ENCODE data around the gene SEMA4A.
"Not testable (repeated sequence)": the region's sequence is repeated elsewhere in the genome, so short reads cannot be mapped to it uniquely, and the experiment has no call there.

SEMA4A gene

GRCh38 chr1:156198831-156199349 lies 45.5 kb downstream of the SEMA4A start:
- DNase-seq: no peak

DNA sequence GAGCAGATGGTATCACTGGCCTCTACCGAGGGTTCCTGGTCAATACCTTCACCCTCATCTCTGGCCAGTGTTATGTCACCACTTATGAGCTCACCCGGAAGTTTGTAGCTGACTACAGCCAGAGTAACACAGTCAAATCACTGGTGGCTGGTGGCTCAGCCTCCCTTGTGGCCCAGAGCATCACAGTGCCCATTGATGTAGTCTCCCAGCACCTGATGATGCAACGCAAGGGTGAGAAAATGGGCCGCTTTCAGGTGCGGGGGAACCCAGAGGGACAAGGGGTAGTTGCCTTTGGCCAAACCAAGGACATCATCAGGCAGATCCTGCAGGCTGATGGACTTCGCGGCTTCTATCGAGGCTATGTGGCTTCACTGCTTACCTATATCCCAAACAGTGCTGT lies 46.7 kb downstream of the SEMA4A start:
- no peak for DNase-seq

DNA sequence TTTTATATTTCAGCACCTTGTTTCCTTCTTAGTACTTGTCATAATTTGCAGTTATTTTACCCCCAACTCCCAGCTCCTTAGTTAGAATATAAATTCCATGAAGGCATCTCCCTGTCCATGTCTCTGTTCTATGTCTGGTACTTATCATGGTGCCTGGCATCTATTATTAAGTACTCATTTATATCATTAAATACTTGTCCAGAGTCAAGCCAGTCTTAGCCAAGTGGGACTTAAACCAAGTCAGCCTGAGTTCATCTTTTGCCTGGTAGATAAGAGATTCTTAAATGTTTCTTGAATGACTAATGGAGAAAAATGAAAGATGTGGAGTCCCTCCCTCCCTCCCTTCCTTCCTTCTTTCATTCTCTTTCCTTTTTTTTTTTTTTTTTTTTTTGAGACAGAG lies 49.9 kb downstream of the SEMA4A start:
- no peak for DNase-seq

DNA sequence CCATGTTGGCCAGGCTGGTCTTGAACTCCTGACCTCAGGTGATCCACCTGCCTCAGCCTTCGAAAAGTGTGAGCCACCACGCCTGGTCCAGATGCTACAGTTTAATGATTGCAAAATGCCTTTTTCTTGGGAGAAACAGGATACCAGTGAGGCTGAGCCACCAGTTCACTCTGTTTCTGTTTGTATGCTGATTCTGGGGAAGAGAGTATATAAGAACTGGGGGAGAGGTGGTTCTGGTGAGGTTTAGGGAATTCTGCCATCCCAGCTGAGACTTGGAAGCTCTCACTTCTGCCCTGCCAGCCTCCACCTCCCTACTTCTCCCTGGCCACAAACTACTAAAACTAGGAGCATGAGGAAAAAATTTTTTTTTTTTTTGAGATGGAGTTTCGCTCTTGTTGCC lies 51.3 kb downstream of the SEMA4A start:
- no peak for DNase-seq

GRCh38 chr1:156211243-156211642 lies 57.9 kb downstream of the SEMA4A start:
- DNase-seq: no peak

GRCh38 chr1:156212130-156212529 lies 58.7 kb downstream of the SEMA4A start:
- no peak for DNase-seq

- peak; percentile 91 for DNase-seq
Measured at GRCh38 chr1:156212833-156213643, 59.7 kb downstream of the SEMA4A start, which contains the start of gene PMF1. Gene PMF1 (plus strand): TSS chr1:156213007. CDS start chr1:156213016, 9 bp downstream.

DNA sequence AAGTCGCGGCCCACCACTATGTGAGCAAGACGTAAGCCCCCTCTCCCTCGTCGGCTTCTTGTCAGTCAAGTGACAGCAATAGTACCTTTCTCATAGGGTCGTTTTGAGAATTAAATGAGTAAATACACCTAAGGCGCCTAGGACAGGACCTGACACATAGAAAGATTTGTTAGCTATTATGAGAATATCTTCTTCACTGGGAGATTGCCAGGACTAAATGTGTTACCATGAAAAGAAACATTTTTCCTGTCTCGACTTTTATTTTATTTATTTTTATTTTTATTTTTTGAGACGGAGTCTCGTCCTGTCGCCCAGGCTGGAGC lies 60.2 kb downstream of the SEMA4A start:
- DNase-seq: no peak

GRCh38 chr1:156214024-156214748 lies 60.8 kb downstream of the SEMA4A start:
- peak; percentile 30 for DNase-seq

DNA sequence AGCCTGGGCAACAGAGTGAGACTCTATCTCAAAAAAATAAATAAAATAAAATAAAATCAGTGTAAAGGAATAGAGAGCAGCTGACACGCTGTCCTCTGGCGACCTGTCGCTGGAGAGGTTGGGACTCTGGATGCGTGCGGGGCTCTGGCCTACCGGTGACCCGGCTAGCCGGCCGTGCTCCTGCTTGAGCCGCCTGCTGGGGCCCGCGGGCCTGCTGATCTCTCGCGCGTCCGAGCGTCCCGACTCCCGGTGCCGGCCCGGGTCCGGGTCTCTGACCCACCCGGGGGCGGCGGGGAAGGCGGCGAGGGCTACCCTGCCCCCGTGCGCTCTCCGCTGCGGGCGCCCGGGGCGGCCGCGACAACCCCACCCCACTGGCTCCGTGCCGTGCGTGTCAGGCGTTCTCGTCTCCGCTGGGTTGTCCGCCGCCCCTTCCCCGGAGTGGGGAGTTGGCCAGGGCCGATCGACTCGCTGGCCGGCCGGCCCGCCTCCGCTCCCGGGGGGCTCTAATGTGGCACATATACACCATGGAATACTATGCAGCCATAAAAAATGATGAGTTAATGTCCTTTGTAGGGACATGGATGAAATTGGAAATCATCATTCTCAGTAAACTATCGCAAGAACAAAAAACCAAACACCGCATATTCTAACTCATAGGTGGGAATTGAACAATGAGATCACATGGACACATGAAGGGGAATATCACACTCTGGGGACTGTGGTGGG lies 63.1 kb downstream of the SEMA4A start:
- not testable (repeated sequence) for DNase-seq

DNA sequence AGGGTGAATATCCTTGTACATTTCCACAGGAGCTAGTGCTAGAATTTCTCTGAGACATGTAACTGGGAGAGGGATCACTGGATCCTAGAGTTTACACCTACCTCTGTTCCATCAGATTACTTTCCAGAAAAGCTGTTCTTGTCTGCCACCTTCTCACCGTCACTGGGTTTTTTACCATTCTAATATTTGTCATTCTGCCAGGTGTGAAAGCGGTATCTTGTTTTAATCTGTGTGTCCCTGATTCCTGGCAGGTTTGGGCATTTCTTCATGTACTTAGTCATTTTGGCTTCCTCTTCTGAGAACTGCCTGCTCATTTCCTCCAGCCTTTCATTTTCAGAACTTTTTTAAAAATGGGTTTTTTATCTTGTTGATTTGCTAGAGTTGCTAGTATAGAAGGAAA lies 64.5 kb downstream of the SEMA4A start:
- peak; percentile 43 for DNase-seq

- DNase-seq: no peak
Measured at GRCh38 chr1:156220226-156220625, 66.8 kb downstream of the SEMA4A start.

GRCh38 chr1:156221986-156222692 lies 68.8 kb downstream of the SEMA4A start:
- DNase-seq: no peak

GRCh38 chr1:156225677-156226014 lies 72.3 kb downstream of the SEMA4A start:
- DNase-seq: no peak

GRCh38 chr1:156226116-156226538 lies 72.7 kb downstream of the SEMA4A start:
- peak; percentile 80 for DNase-seq

DNA sequence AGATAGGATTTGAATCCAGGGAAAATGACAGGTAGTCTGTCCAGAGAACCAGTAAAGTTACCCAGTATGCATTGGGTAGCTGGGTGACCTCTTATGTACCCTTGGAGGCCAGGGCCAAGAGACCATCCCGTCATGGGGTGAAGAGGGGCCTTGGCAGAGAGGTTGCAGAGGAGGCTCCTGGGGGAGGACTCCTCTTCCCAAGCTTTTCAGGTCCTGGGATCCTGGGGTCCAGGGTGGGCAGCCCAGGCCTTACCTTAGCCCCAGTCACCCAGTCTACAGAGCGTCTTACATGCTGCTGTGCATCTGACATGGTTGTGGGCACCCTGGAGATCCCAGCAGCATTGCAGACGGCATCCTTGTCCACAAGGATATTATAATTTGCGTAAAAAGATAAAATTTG lies 73.4 kb downstream of the SEMA4A start:
- DNase-seq: no peak
